Gastrocnemius medialis (tissue), 4 donors: Measurements from ENCODE around the gene ZBTB7C. TPM values are rescaled to one million over a fixed set of nuclear protein-coding genes. Genes with fewer than 3 reads are reported as not detected.

Experiments used
- ATAC-seq, 2 donors: fragments of 150-250 bp; one replicate each; pipeline ENCODE4 v1.9.1; 2016
- DNase-seq, 2 donors: peaks; one replicate each; pipeline ENCODE4 v3.0.0-alpha.2; 2019
- H3K27ac ChIP-seq, 4 donors: fragments of 200-600 bp; sonication (generic); 1 replicate in 1 of 4; 2 replicates in 3 of 4; pipeline ENCODE4 v1.5.1; 2016 to 2018; ENCODE audit warnings: mild to moderate bottlenecking in 2 of 4, moderate library complexity in 1 of 4
- H3K27me3 ChIP-seq, 3 donors: fragments of 200-600 bp; sonication (generic) in 2 of 3; 1 replicate in 1 of 3; 2 replicates in 2 of 3; pipeline versions ENCODE4 v1.5.1 to v1.6.0; 2016 to 2019; ENCODE audit warnings: mild to moderate bottlenecking in 1 of 3, moderate library complexity in 1 of 3
- H3K36me3 ChIP-seq, 2 donors: fragments of 200-600 bp; sonication (generic) in 1 of 2; one replicate each; pipeline ENCODE4 v1.5.1; 2017 to 2018
- H3K4me1 ChIP-seq, 2 donors: fragments of 200-600 bp; sonication (generic) in 1 of 2; one replicate each; pipeline ENCODE4 v1.5.1; 2016 to 2017; ENCODE audit warnings: mild to moderate bottlenecking in 2 of 2
- H3K4me3 ChIP-seq, 4 donors: fragments of 200-600 bp; sonication (generic) in 3 of 4; 1 replicate in 1 of 4; 2 replicates in 3 of 4; pipeline ENCODE4 v1.5.1; 2016 to 2019; ENCODE audit warnings: mild to moderate bottlenecking in 2 of 4
- H3K9me3 ChIP-seq, 3 donors: fragments of 200-600 bp; sonication (generic) in 2 of 3; 1 replicate in 1 of 3; 2 replicates in 2 of 3; pipeline ENCODE4 v1.5.1; 2016 to 2019
- CTCF ChIP-seq, 5 experiments: fragments of 450-650 bp in 3 of 5; fragments of 200-600 bp in 2 of 5; sonication (generic) in 2 of 5; IDR thresholded peaks in 4 of 5; conservative IDR thresholded peaks in 1 of 5; 1 replicate in 4 of 5; 2 replicates in 1 of 5; pipeline ENCODE4 v1.5.1; 2016 to 2019; ENCODE audit warnings: antibody characterized with exemption in 5 of 5, mild to moderate bottlenecking in 3 of 5, moderate library complexity in 3 of 5
- POLR2A ChIP-seq, 2 donors: fragments of 450-650 bp; IDR thresholded peaks; one replicate each; pipeline ENCODE4 v1.6.1; 2017; ENCODE audit warnings: antibody characterized with exemption in 2 of 2, mild to moderate bottlenecking in 2 of 2, moderate library complexity in 2 of 2
- in situ Hi-C, 4 donors: fragments of 200-750 bp; cut with MboI; loops; one replicate each; pipeline versions ENCODE4 v1.15.0 to v1.8.0; 2017; ENCODE audit warnings: low sequenced_read_pairs in 4 of 4
- intact Hi-C: fragments of 100-400 bp; cut with DNase I; formaldehyde crosslinking; loops from one replicate; pipeline ENCODE4 v1.15.1; 2023; ENCODE audit warnings: low total_unique reads
- total RNA-seq, 4 donors: library from RNA; depleted of rRNA; stranded (reverse); fragments of >200 nt; gene quantifications; one replicate each; pipeline versions ENCODE4 v1.1.0 to v1.2.3, GENCODE V29; 2016

Gene ZBTB7C
- total RNA-seq, 4 donors from 2014 or later = 0.53 to 12.3 (median 1.1) TPM

GRCh38 chr18:48037481-48038271 lies 371.5 kb downstream of the ZBTB7C start:
- intact Hi-C loops = no loop called here
- Histone ChIP-seq H3K4me1 (no peaks in the 10 kb centered on the region), H3K27me3 (no peaks in the 10 kb centered on the region), H3K27ac (no peak overlapping the region), H3K9me3 (no peaks in the 10 kb centered on the region), H3K36me3 (no peaks in the 10 kb centered on the region), H3K4me3 (no peak overlapping the region)
- DNase-seq (no peak), ATAC-seq (no peak)
- in situ Hi-C loops = loop anchor here (10.0 kb wide), 2 partner anchors 307 to 407 kb away; no protein-coding TSS in a partner anchor
- no peak for TF ChIP-seq POLR2A (IDR thresholded peaks at IDR 0.05)
- peak in 2 of 5 experiments; percentile 11 to 13 for TF ChIP-seq CTCF (IDR thresholded peaks at IDR 0.05 in 4 of 5, conservative IDR thresholded peaks at IDR 0.05 in 1 of 5)

DNA sequence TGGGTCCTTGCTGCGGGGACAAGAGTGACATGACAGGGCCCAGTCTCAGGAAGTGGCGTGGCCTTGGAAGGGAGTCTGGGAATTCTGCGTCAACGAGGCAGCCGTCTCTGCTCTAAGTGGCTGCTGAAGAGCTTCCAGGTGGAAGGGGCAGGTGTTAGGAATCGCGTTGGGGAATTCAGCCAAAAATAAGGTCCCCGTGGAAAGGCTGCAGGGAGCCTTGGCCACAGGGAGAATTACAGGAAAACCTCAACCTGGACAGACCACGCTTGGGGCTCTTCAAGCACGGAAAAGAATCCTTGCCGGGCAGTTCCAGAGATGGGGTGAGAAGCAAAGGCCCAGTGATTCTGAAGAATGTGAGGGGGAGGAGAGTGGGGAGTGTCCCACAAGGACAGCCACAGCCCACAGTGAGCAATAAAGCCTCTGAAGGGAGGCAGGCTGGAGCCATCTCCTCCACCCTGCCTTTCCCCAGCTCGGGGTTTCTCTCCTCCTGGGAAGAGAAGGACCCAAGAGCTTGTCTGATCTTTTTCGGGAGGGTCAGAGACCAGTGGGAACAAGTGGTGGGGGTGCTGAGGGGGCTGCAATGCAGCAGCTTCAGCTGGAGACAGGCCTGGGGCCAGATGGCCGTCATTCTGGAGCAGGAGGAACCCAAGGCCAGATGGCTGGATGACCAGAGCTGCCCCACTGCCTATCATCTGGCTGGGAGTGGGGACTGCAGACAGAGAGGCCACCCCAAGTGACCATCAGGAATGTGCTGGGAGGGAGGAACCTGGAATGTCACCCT lies 372.4 kb downstream of the ZBTB7C start:
- H3K4me3 ChIP-seq = no peak overlapping the region
- ATAC-seq (no peak), DNase-seq (no peak)
- H3K27ac ChIP-seq = no peak overlapping the region
- H3K9me3 ChIP-seq = no peaks in the 10 kb centered on the region
- TF ChIP-seq POLR2A (IDR thresholded peaks at IDR 0.05) = no peak
- no peak for TF ChIP-seq CTCF (IDR thresholded peaks at IDR 0.05 in 4 of 5, conservative IDR thresholded peaks at IDR 0.05 in 1 of 5)
- no peaks in the 10 kb centered on the region for H3K4me1 ChIP-seq
- H3K36me3 ChIP-seq = no peaks in the 10 kb centered on the region
- intact Hi-C loops = no loop called here
- no peaks in the 10 kb centered on the region for H3K27me3 ChIP-seq
- in situ Hi-C loops = loop anchor here (10.0 kb wide), 2 partner anchors 308 to 408 kb away; no protein-coding TSS in a partner anchor

GRCh38 chr18:48036226-48036625 lies 373.0 kb downstream of the ZBTB7C start:
- in situ Hi-C loops (loop anchor here (10.0 kb wide), 2 partner anchors 309 to 409 kb away; no protein-coding TSS in a partner anchor), intact Hi-C loops (no loop called here)
- DNase-seq = no peak
- Histone ChIP-seq H3K27ac (no peak overlapping the region), H3K4me3 (no peak overlapping the region), H3K9me3 (no peaks in the 10 kb centered on the region), H3K36me3 (no peaks in the 10 kb centered on the region), H3K4me1 (no peaks in the 10 kb centered on the region), H3K27me3 (no peaks in the 10 kb centered on the region)
- ATAC-seq = no peak
- TF ChIP-seq POLR2A (IDR thresholded peaks at IDR 0.05) (no peak), CTCF (IDR thresholded peaks at IDR 0.05 in 4 of 5, conservative IDR thresholded peaks at IDR 0.05 in 1 of 5) (no peak)

GRCh38 chr18:48035556-48035860 lies 373.7 kb downstream of the ZBTB7C start:
- intact Hi-C loops (no loop called here), in situ Hi-C loops (loop anchor here (10.0 kb wide), 2 partner anchors 309 to 409 kb away; no protein-coding TSS in a partner anchor)
- Histone ChIP-seq H3K4me1 (no peaks in the 10 kb centered on the region), H3K4me3 (no peak overlapping the region), H3K27me3 (no peaks in the 10 kb centered on the region), H3K36me3 (no peaks in the 10 kb centered on the region), H3K9me3 (no peaks in the 10 kb centered on the region), H3K27ac (no peak overlapping the region)
- ATAC-seq (no peak), DNase-seq (no peak)
- TF ChIP-seq POLR2A (IDR thresholded peaks at IDR 0.05) = no peak
- no peak for TF ChIP-seq CTCF (IDR thresholded peaks at IDR 0.05 in 4 of 5, conservative IDR thresholded peaks at IDR 0.05 in 1 of 5)
